Suprapubic skin (tissue), 3 donors: ENCODE results near the gene LTBP4.

Experiments
- CTCF ChIP-seq, 2 donors: fragments of 200-600 bp in 1 of 2; fragments of 450-650 bp in 1 of 2; sonication (generic) in 1 of 2; IDR thresholded peaks; one replicate each; pipeline ENCODE4 v1.5.1; 2016 to 2019; ENCODE audit warnings: antibody characterized with exemption in 2 of 2, mild to moderate bottlenecking in 1 of 2, moderate library complexity in 1 of 2
- POLR2A ChIP-seq, 2 donors: fragments of 450-650 bp; IDR thresholded peaks; one replicate each; pipeline ENCODE4 v1.6.1; 2017; ENCODE audit warnings: antibody characterized with exemption in 2 of 2, mild to moderate bottlenecking in 2 of 2, moderate library complexity in 2 of 2

- TF ChIP-seq CTCF (IDR thresholded peaks at IDR 0.05) (no peak), POLR2A (IDR thresholded peaks at IDR 0.05) (no peak)
Observed at GRCh38 chr19:40581531-40581930, 19.6 kb upstream of the LTBP4 start.
